NCI-H1048 (cell line): ENCODE data around the gene TBX6.
A peak's percentile ranks its signal among the peaks of the same experiment; 100 is the strongest.
"Not testable (repeated sequence)": the region's sequence is repeated elsewhere in the genome, so short reads cannot be mapped to it uniquely, and the experiment has no call there.

Source experiments
- DNase-seq: peaks from one replicate; lab custom pipeline; 2025; lab: John Stamatoyannopoulos, UW

Gene TBX6

GRCh38 chr16:30065943-30066760 lies 25.6 kb downstream of the TBX6 start:
- DNase-seq, result no peak

GRCh38 chr16:30065102-30065942 lies 26.4 kb downstream of the TBX6 start, which contains the start of gene ALDOA:
Gene ALDOA (plus strand): TSS chr16:30065760. CDS start chr16:30066898, 1,138 bp downstream.
- peak; percentile 89 for DNase-seq

GRCh38 chr16:30064729-30065101 lies 27.0 kb downstream of the TBX6 start:
- DNase-seq, result no peak

GRCh38 chr16:30063893-30064728 lies 27.6 kb downstream of the TBX6 start:
- DNase-seq, result no peak

GRCh38 chr16:30063278-30063892 lies 28.3 kb downstream of the TBX6 start:
- no peak for DNase-seq

GRCh38 chr16:30060836-30061554 lies 30.7 kb downstream of the TBX6 start:
- DNase-seq, result no peak

- no peak for DNase-seq
Observed at GRCh38 chr16:30060346-30060745, 31.4 kb downstream of the TBX6 start.

GRCh38 chr16:30054959-30055553 lies 36.7 kb downstream of the TBX6 start:
- no peak for DNase-seq

GRCh38 chr16:30054451-30054850 lies 37.3 kb downstream of the TBX6 start:
- DNase-seq, result no peak

- no peak for DNase-seq
Observed at GRCh38 chr16:30053376-30054015, 38.2 kb downstream of the TBX6 start.

GRCh38 chr16:30052671-30053372 lies 38.9 kb downstream of the TBX6 start:
- DNase-seq, result peak; percentile 84

GRCh38 chr16:30051518-30051917 lies 40.2 kb downstream of the TBX6 start:
- DNase-seq, result no peak

- no peak for DNase-seq
Observed at GRCh38 chr16:30049871-30050270, 41.9 kb downstream of the TBX6 start.

- no peak for DNase-seq
Observed at GRCh38 chr16:30046588-30046987, 45.1 kb downstream of the TBX6 start.

GRCh38 chr16:30046178-30046577 lies 45.5 kb downstream of the TBX6 start:
- DNase-seq, result no peak

- DNase-seq, result no peak
Observed at GRCh38 chr16:30041841-30042240, 49.9 kb downstream of the TBX6 start.

- DNase-seq, result not testable (repeated sequence)
Observed at GRCh38 chr16:30040690-30041089, 51.0 kb downstream of the TBX6 start.

- no peak for DNase-seq
Observed at GRCh38 chr16:30040221-30040620, 51.5 kb downstream of the TBX6 start.
